Stimulated activated CD4-positive, alpha-beta T cell treated with anti-CD3 and anti-CD28 coated beads, Interleukin-1b, Interleukin-23, amount 100 ng/mL, for 1 hour (primary cell): ENCODE results near the gene SLC25A11.
"Not testable (repeated sequence)": the region's sequence is repeated elsewhere in the genome, so short reads cannot be mapped to it uniquely, and the experiment has no call there.

Experiments used
- DNase-seq, 2 donors: peaks; one replicate each; pipeline ENCODE4 v3.0.0-alpha.2; 2020; ENCODE audit warnings: low read depth in 2 of 2

SLC25A11 gene

GRCh38 chr17:4945176-4945943 lies 5.5 kb upstream of the SLC25A11 start:
- peak in 1 of 2 donors; percentile 75 for DNase-seq

- no peak for DNase-seq
Observed at GRCh38 chr17:4944554-4945175, 4.8 kb upstream of the SLC25A11 start.

GRCh38 chr17:4944163-4944553 lies 4.3 kb upstream of the SLC25A11 start:
- DNase-seq: no peak

- DNase-seq: no peak
Observed at GRCh38 chr17:4942760-4943508, 3.1 kb upstream of the SLC25A11 start.

GRCh38 chr17:4941319-4941610 lies 1.4 kb upstream of the SLC25A11 start:
- DNase-seq: no peak

- DNase-seq: no peak
Observed at GRCh38 chr17:4940555-4941318, 891 bp upstream of the SLC25A11 start.

GRCh38 chr17:4939546-4939795 lies 375 bp downstream of the SLC25A11 start:
- no peak for DNase-seq

- DNase-seq: no peak
Observed at GRCh38 chr17:4938688-4939545, 929 bp downstream of the SLC25A11 start.

GRCh38 chr17:4938069-4938491 lies 1.8 kb downstream of the SLC25A11 start:
- DNase-seq: no peak

GRCh38 chr17:4937553-4937952 lies 2.3 kb downstream of the SLC25A11 start:
- no peak for DNase-seq

GRCh38 chr17:4936436-4936835 lies 3.4 kb downstream of the SLC25A11 start:
- no peak for DNase-seq

- DNase-seq: no peak
Observed at GRCh38 chr17:4935650-4936049, 4.2 kb downstream of the SLC25A11 start.

- no peak for DNase-seq
Observed at GRCh38 chr17:4934173-4934979, 5.5 kb downstream of the SLC25A11 start.

GRCh38 chr17:4933646-4934045 lies 6.2 kb downstream of the SLC25A11 start:
- no peak for DNase-seq

- DNase-seq: no peak
Observed at GRCh38 chr17:4932756-4933155, 7.1 kb downstream of the SLC25A11 start.

GRCh38 chr17:4931963-4932362 lies 7.9 kb downstream of the SLC25A11 start, which contains the start of gene GP1BA:
TSS of gene GP1BA (plus strand) at chr17:4932277. CDS start at chr17:4932605, 328 bp downstream.
- no peak for DNase-seq

- no peak for DNase-seq
Observed at GRCh38 chr17:4928881-4929280, 11.0 kb downstream of the SLC25A11 start.

- not testable (repeated sequence) for DNase-seq
Observed at GRCh38 chr17:4926577-4927335, 13.1 kb downstream of the SLC25A11 start.

GRCh38 chr17:4921320-4921719 lies 18.5 kb downstream of the SLC25A11 start:
- DNase-seq: no peak
